GM18867 (cell line): ENCODE results near the gene FBLN7.
"Not testable (repeated sequence)": the region's sequence is repeated elsewhere in the genome, so short reads cannot be mapped to it uniquely, and the experiment has no call there.

Experiments used
- ATAC-seq: cut with Tn5 transposase; IDR thresholded peaks from one replicate; pipeline ENCODE4 v1.9.1; 2021; ENCODE audit warnings: mild to moderate bottlenecking, moderate library complexity; ENCODE audit not compliant: unreplicated experiment

Gene FBLN7

GRCh38 chr2:112182581-112183034 lies 44.4 kb downstream of the FBLN7 start:
- ATAC-seq, result no peak

GRCh38 chr2:112183327-112184025 lies 45.3 kb downstream of the FBLN7 start:
- ATAC-seq, result no peak

- ATAC-seq, result no peak
Measured at GRCh38 chr2:112184121-112184520, 45.9 kb downstream of the FBLN7 start.

- ATAC-seq, result no peak
Measured at GRCh38 chr2:112185131-112185530, 46.9 kb downstream of the FBLN7 start.

- no peak for ATAC-seq
Measured at GRCh38 chr2:112187046-112187715, 49.0 kb downstream of the FBLN7 start.

GRCh38 chr2:112187805-112188596 lies 49.8 kb downstream of the FBLN7 start:
- no peak for ATAC-seq

GRCh38 chr2:112189001-112189556 lies 50.9 kb downstream of the FBLN7 start:
- ATAC-seq, result no peak

- ATAC-seq, result no peak
Measured at GRCh38 chr2:112194028-112194427, 55.8 kb downstream of the FBLN7 start.

GRCh38 chr2:112194482-112194881 lies 56.3 kb downstream of the FBLN7 start:
- no peak for ATAC-seq

GRCh38 chr2:112195167-112195766 lies 57.1 kb downstream of the FBLN7 start:
- no peak for ATAC-seq

GRCh38 chr2:112195950-112196349 lies 57.8 kb downstream of the FBLN7 start:
- ATAC-seq, result no peak

GRCh38 chr2:112197868-112198267 lies 59.7 kb downstream of the FBLN7 start:
- ATAC-seq, result no peak

GRCh38 chr2:112198780-112199179 lies 60.6 kb downstream of the FBLN7 start:
- ATAC-seq, result no peak

GRCh38 chr2:112199188-112199587 lies 61.0 kb downstream of the FBLN7 start:
- ATAC-seq, result no peak

GRCh38 chr2:112201696-112202430 lies 63.7 kb downstream of the FBLN7 start:
- ATAC-seq, result no peak

GRCh38 chr2:112204411-112204810 lies 66.2 kb downstream of the FBLN7 start:
- no peak for ATAC-seq

GRCh38 chr2:112207905-112208304 lies 69.7 kb downstream of the FBLN7 start:
- not testable (repeated sequence) for ATAC-seq

- ATAC-seq, result no peak
Measured at GRCh38 chr2:112216167-112216566, 78.0 kb downstream of the FBLN7 start.

GRCh38 chr2:112217854-112218253 lies 79.7 kb downstream of the FBLN7 start:
- no peak for ATAC-seq

- no peak for ATAC-seq
Measured at GRCh38 chr2:112220186-112220585, 82.0 kb downstream of the FBLN7 start.
